Measurements from ENCODE around the gene FTSJ3. TPM values are rescaled to one million over a fixed set of nuclear protein-coding genes. Genes with fewer than 3 reads are reported as not detected.

The FTSJ3 gene
- total and polyA plus RNA-seq, 2 of the 13 experiments (the other 11 are each of a cell fraction or from before 2014, with no cell fraction given) = 26.0 to 64.2 TPM

- TF ChIP-seq NPAS2 (CRISPR knock-in tag; IDR thresholded peaks at IDR 0.05; ENCODE audit: borderline replicate concordance) = no peak
- TF ChIP-seq ZNF17 (CRISPR knock-in tag; IDR thresholded peaks at IDR 0.05) = no peak
- no peak; the same call in 1 of the 2 replicates for TF ChIP-seq ZFP90 (CRISPR knock-in tag; IDR thresholded peaks at IDR 0.05; ENCODE audit: borderline replicate concordance)
- TF ChIP-seq, protein P1, sequence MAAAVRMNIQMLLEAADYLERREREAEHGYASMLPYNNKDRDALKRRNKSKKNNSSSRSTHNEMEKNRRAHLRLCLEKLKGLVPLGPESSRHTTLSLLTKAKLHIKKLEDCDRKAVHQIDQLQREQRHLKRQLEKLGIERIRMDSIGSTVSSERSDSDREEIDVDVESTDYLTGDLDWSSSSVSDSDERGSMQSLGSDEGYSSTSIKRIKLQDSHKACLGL (CRISPR knock-in tag; IDR thresholded peaks at IDR 0.05) = peak; percentile 95; the same call in 1 of the 2 replicates
- TF ChIP-seq, protein P2, sequence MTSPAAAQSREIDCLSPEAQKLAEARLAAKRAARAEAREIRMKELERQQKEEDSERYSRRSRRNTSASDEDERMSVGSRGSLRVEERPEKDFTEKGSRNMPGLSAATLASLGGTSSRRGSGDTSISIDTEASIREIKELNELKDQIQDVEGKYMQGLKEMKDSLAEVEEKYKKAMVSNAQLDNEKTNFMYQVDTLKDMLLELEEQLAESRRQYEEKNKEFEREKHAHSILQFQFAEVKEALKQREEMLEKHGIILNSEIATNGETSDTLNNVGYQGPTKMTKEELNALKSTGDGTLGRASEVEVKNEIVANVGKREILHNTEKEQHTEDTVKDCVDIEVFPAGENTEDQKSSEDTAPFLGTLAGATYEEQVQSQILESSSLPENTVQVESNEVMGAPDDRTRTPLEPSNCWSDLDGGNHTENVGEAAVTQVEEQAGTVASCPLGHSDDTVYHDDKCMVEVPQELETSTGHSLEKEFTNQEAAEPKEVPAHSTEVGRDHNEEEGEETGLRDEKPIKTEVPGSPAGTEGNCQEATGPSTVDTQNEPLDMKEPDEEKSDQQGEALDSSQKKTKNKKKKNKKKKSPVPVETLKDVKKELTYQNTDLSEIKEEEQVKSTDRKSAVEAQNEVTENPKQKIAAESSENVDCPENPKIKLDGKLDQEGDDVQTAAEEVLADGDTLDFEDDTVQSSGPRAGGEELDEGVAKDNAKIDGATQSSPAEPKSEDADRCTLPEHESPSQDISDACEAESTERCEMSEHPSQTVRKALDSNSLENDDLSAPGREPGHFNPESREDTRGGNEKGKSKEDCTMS (CRISPR knock-in tag; conservative IDR thresholded peaks at IDR 0.05) = no peak
- TF ChIP-seq ZBTB46 (CRISPR knock-in tag; IDR thresholded peaks at IDR 0.05; ENCODE audit: borderline replicate concordance) = peak; percentile 76; the same call in 1 of the 2 replicates
- peak; percentile 98 for TF ChIP-seq SALL2 (CRISPR knock-in tag; IDR thresholded peaks at IDR 0.05)
- TF ChIP-seq ZNF75D (CRISPR knock-in tag; IDR thresholded peaks at IDR 0.05; ENCODE audit: borderline replicate concordance) = no peak
- peak; percentile 66 for TF ChIP-seq NCOA2 (CRISPR knock-in tag; IDR thresholded peaks at IDR 0.05)
- TF ChIP-seq ZNF335 (CRISPR knock-in tag; IDR thresholded peaks at IDR 0.05) = peak; percentile 89; the same call in 1 of the 2 replicates
- TF ChIP-seq ZNF710 (CRISPR knock-in tag; IDR thresholded peaks at IDR 0.05; ENCODE audit: borderline replicate concordance) = peak; percentile 32
- TF ChIP-seq MNT (IDR thresholded peaks at IDR 0.05) = peak; percentile 96
- peak; percentile 89 for TF ChIP-seq GATAD2A (CRISPR knock-in tag; IDR thresholded peaks at IDR 0.05)
- TF ChIP-seq ZNF784 (CRISPR knock-in tag; IDR thresholded peaks at IDR 0.05; ENCODE audit: borderline replicate concordance) = peak; percentile 95
- TF ChIP-seq, protein P3, sequence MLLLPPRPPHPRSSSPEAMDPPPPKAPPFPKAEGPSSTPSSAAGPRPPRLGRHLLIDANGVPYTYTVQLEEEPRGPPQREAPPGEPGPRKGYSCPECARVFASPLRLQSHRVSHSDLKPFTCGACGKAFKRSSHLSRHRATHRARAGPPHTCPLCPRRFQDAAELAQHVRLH (CRISPR knock-in tag; IDR thresholded peaks at IDR 0.05; ENCODE audit: borderline replicate concordance, low read depth) = 0 out of 2 replicates have a peak, but pooled peaks have one; percentile 77
- TF ChIP-seq KDM2A (CRISPR knock-in tag; IDR thresholded peaks at IDR 0.05; ENCODE audit: borderline replicate concordance, low read depth) = peak; percentile 92
Measured at GRCh38 chr17:63773272-63774140, 54.0 kb downstream of the FTSJ3 start, which contains the start of gene CCDC47 (continued).

All from HepG2 (cell line).